ENCODE measurements around the gene BCAP31.
"Not testable (repeated sequence)": the region's sequence is repeated elsewhere in the genome, so short reads cannot be mapped to it uniquely, and the experiment has no call there.

Gene BCAP31

GRCh38 chrX:153763298-153763932 lies 39.2 kb upstream of the BCAP31 start:
- no peak for DNase-seq (ENCODE audit: low read depth in 2 of 2)

DNA sequence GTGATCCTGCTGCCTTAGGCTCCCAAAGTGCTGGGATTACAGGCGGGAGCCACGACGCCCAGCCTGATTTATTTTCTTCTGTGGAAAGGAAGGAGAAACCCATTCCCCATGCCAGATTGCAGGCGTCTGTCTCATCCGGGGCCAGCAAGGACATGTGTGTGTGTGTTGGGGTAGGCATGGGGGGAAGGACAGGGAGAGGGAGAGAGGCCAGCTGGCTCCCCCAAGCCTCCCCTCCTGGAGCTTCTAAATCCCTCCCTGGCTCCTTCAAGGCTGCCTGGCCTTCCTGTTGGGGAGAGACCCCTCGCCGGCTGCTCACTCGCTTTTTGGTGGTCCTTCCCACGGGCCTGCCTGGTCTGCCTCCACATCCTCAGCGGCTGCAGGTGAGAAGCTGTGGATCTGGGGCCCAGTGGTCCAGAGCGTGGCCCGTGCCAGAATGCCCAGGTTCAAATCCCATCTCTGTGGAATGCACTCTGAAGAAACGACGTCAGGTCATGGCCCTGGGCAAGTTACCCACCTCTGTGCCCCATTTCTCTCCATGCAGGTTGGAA lies 38.5 kb upstream of the BCAP31 start:
- no peak for DNase-seq (ENCODE audit: low read depth in 2 of 2)

GRCh38 chrX:153761863-153762262 lies 37.7 kb upstream of the BCAP31 start:
- DNase-seq (ENCODE audit: low read depth in 2 of 2) = no peak

DNA sequence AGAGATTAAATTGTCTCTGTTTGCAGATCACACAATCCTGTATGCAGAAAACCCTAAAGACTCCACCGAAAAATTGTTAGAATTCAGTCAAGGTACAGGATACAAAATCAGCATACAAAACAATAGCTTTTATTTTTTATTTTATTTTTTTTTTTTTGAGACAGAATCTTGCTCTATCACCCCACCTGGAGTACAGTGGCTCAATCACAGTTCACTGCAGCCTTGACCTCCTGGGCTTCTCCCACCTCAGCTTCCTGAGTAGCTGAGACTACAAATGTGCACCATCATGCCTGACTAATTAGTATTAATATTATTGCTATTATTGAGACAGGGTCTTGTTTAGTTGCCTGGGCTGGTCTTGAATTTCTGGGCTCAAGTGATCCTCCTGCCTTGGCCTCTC lies 30.9 kb upstream of the BCAP31 start:
- no peak for DNase-seq (ENCODE audit: low read depth in 2 of 2)

- no peak for DNase-seq (ENCODE audit: low read depth in 2 of 2)
Measured at GRCh38 chrX:153750127-153750774, 26.1 kb upstream of the BCAP31 start.

DNA sequence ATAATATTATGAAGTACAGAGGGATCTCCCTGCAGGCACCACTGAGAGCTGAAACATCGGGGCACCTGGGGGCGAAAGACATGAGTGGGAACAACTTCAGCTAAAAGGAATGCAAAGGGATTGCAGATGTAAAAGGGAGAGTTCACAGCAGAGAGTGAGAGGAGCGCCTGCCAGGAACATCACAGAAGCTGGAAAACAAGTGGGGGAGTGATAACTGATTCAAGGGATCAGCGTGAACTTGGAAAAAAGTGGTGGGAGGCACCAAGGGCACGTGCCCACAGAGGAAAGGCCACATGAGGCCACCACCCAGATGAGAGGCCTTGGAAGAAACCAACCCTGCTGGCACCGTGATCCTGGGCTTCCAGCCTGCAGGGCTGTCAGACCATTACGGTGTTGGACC lies 24.8 kb upstream of the BCAP31 start:
- not testable (repeated sequence) for DNase-seq (ENCODE audit: low read depth in 2 of 2)

- not testable (repeated sequence) for DNase-seq (ENCODE audit: low read depth in 2 of 2)
Measured at GRCh38 chrX:153746991-153747390, 22.8 kb upstream of the BCAP31 start.

DNA sequence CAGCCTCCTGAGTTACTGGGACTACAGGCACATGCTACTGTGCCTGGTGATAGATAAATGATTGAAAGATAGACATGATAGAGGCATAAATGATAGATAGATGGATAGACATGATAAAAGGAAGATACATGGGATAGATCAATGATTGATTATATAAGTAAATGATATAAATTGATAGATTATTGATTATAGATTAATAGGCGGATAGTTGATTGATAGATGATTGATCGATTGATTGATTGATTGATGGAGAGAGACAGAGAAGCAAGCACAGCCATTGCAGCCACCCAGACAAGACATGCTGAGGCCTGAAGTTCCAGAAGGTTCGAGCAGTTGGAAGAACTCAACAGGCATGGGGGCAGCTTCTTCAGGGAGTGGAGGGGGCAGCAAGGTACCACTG lies 22.2 kb upstream of the BCAP31 start:
- DNase-seq (ENCODE audit: low read depth in 2 of 2) = no peak

DNA sequence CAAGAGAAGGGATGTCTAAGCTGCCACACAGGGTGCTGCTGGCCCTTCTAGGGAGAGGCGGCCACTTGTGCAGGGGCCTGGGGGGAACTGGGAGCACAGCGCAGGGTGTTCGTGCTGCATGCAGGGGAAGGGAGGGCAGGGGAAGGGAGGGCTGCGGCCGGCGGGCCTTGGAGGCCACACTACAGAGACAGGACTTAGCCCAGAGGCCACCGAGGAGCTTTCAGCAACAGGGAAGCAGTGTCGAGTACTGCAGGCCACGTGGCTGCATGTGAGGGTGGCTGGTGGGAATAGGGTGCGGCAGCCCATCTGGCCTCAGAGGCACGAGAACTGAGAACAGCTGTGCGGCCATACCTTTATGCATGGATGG lies 20.9 kb upstream of the BCAP31 start:
- DNase-seq (ENCODE audit: low read depth in 2 of 2) = not testable (repeated sequence)

GRCh38 chrX:153744210-153745066 lies 20.3 kb upstream of the BCAP31 start:
- DNase-seq (ENCODE audit: low read depth in 2 of 2) = no peak

DNA sequence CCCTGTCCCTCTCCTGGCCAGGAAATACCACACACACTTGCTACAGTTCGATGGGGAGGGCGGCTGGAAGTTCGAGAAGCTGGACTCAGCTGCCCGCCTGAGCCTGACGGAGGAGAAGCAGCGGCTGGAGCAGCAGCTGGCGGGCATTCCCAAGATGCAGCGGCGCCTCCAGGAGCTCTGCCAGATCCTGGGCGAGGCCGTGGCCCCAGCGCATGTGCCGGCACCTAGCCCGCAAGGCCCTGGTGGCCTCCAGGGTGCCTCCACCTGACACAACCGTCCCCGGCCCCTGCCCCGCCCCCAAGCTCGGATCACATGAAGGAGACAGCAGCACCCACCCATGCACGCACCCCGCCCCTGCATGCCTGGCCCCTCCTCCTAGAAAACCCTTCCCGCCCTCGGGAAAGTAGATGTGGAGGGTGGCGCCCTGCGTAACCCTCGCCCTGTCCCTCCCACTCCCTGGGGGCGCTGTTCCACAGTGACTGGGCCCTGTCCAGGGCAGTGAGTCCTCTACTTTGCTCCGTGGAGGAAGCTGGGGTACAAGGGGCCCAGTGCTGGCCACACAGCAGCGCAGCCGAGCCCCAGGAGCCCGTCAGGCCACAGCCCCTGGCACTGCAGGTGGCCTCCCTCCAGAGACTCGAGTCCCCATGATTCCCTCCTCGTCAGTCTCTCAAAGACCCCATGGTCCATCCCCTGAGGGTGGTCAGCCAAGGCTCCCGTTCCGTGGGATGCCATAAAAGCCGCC lies 19.5 kb upstream of the BCAP31 start:
- DNase-seq (ENCODE audit: low read depth in 2 of 2) = not testable (repeated sequence)

GRCh38 chrX:153742796-153743467 lies 18.7 kb upstream of the BCAP31 start:
- DNase-seq (ENCODE audit: low read depth in 2 of 2) = not testable (repeated sequence)

DNA sequence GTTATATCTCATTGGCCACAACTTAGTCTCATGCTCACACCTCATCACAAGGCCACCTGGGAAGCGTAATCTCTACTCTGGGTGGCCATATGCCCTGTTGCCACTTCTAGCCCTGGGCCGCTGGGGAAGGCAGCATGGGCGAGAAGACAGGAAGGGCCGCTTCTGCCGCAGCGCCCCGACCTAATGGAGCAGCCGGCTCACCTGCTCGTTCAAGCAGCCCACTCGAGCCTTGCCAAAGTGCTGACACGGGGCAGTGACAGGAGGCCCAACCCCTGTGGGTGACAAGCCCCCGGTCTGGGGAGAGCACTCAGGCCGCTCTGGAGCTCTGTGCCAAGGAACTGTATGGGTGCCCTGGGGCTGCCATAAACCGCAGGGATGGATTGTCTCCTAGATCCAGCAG lies 17.9 kb upstream of the BCAP31 start:
- not testable (repeated sequence) for DNase-seq (ENCODE audit: low read depth in 2 of 2)

DNA sequence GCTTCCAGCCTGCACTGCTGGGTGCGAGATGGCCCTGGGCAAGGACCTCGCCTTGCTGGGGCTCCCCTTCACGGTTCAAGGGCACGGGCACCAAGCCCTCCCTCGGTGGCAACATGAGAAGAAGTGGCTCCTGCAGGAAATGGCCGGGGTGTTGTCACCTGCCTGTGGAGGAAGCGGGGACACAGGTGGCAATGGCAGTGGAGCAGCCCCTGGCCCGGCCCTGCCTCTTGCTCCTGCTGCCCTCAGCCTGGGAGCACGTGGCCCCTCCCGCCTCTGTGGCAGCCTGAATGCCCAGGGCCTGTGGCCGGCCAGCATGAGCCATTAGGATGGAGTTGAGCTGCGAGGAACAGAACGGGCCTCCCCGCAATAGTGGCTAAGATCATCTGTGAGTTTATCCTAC lies 17.3 kb upstream of the BCAP31 start:
- no peak for DNase-seq (ENCODE audit: low read depth in 2 of 2)

DNA sequence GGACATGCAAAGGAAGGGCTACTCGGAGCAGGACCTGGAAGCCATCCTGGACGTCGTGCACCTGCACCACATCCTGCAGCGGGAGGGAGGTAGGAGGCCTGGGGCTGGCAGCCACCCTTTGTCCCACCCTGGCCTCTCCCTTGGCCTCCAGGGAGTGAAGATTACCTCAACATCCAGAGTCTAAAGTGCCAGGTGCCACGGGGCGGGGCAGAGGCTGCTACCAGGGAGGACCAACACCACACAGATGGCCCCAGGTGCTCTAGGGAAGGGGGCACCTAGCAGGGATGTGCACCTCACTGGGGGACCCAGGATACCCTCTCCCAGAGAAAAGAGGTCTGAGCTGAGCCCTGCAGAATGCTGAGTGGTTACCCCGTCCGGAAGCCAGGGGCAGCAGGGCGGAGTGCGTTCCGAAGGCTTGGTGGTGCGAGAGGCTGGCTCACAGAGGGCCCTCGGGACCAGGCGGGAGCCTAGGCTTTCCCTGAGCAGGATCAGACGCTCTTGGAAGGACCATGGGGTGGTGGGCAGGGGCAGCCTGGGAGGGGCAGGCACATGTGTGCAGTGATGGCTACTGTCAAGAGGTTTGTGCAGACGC lies 16.5 kb upstream of the BCAP31 start:
- no peak for DNase-seq (ENCODE audit: low read depth in 2 of 2)

- no peak for DNase-seq (ENCODE audit: low read depth in 2 of 2)
Measured at GRCh38 chrX:153739754-153740486, 15.7 kb upstream of the BCAP31 start.

GRCh38 chrX:153738056-153738605 lies 13.9 kb upstream of the BCAP31 start:
- no peak for DNase-seq (ENCODE audit: low read depth in 2 of 2)

- DNase-seq (ENCODE audit: low read depth in 2 of 2) = no peak
Measured at GRCh38 chrX:153736871-153737441, 12.8 kb upstream of the BCAP31 start.

DNA sequence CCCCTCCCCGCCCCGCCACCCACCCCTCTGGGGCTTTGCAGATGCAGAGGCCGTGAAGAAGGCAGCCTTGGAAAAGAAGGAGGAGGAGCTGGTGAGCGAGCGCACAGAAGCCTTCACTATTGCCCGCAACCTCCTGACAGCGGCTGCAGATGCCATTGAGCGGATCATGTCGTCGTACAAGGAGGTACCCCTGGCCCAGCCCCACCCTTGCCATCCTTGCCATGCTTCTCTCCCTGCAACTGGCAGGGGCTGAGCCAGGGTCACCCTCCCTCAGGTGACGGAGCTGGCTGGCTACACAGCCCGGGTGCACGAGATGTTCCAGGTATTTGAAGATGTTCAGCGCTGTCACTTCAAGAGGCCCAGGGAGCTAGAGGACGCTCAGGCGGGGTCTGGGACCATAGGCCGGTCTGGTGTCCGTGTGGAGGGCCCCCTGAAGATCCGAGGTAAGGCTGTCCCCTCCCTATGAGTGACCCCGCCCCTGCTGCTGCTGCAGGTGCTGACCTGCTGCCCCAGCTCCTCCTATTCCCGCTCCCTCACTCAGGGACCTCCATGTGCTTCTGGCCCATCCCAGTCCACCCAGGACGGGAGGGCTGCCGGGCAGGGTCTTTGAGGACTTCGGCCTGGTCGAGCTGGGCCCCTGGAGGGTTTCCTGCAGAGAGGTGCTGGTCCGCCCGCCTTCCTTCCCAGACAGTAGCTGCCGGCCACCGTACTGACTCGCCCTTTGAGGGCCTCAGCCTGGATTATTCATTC lies 12.1 kb upstream of the BCAP31 start:
- no peak for DNase-seq (ENCODE audit: low read depth in 2 of 2)

Data from stimulated activated CD8-positive, alpha-beta memory T cell treated with anti-CD3 and anti-CD28 coated beads, Interleukin-15, amount 100 ng/mL, for 4 hours (primary cell).